Activated CD8-positive, alpha-beta T cell treated with anti-CD3 and anti-CD28 coated beads for 36 hours (primary cell): Measurements from ENCODE around the gene OR1F1. TPM values are rescaled to one million over a fixed set of nuclear protein-coding genes. Genes with fewer than 3 reads are reported as not detected.
A peak's percentile ranks its signal among the peaks of the same experiment; 100 is the strongest.

ENCODE experiments used
- ATAC-seq: fragments of 200-7000 bp; cut with Tn5 transposase; one replicate; pipeline ENCODE4 v1.10.0; 2021; ENCODE audit warnings: mild to moderate bottlenecking, moderate library complexity
- CTCF ChIA-PET: fragments of 350-600 bp; sonication (Branson Sonifier 250); formaldehyde crosslinking; loops from one replicate; lab custom pipeline; 2021; ENCODE audit warnings: antibody characterized with exemption; lab: Charles Lee
- POLR2A ChIA-PET: fragments of 350-600 bp; sonication (Branson Sonifier 250); formaldehyde crosslinking; loops from one replicate; lab custom pipeline; 2021; ENCODE audit warnings: antibody characterized with exemption; lab: Charles Lee
- DNase-seq: peaks from one replicate; pipeline ENCODE4 v3.0.0-alpha.2; 2020
- H3K27ac Mint-ChIP-seq: one replicate; pipeline ENCODE4 v1.8.0; 2021; ENCODE audit warnings: mild to moderate bottlenecking, mixed read lengths
- H3K27me3 Mint-ChIP-seq: one replicate; pipeline ENCODE4 v1.8.0; 2021; ENCODE audit warnings: mixed read lengths
- H3K36me3 Mint-ChIP-seq: one replicate; pipeline ENCODE4 v1.8.0; 2021; ENCODE audit warnings: low read depth, mixed read lengths
- H3K4me1 Mint-ChIP-seq: one replicate; pipeline ENCODE4 v1.8.0; 2021; ENCODE audit warnings: low read depth, mixed read lengths
- H3K4me3 Mint-ChIP-seq: one replicate; pipeline ENCODE4 v1.8.0; 2021; ENCODE audit warnings: mild to moderate bottlenecking, moderate library complexity, mixed read lengths
- H3K9me3 Mint-ChIP-seq: one replicate; pipeline ENCODE4 v1.8.0; 2021; ENCODE audit warnings: mixed read lengths
- CTCF ChIP-seq: fragments of 200-600 bp; IDR thresholded peaks from one replicate; pipeline ENCODE4 v1.8.0; 2022; ENCODE audit warnings: antibody characterized with exemption, mild to moderate bottlenecking
- intact Hi-C: fragments of 100-400 bp; cut with micrococcal nuclease; formaldehyde crosslinking; loops from one replicate; pipeline ENCODE4 v1.10.0; 2022
- total RNA-seq, 2 experiments: library from RNA; stranded (reverse); gene quantifications; one replicate each; pipeline ENCODE4 v1.2.3, GENCODE V29; 2021

The OR1F1 gene
- total RNA-seq, 2 experiments from 2014 or later, result not detected

- Mint-ChIP-seq H3K36me3 (peaks cover 3% of the 10 kb centered on the region), H3K4me3 (peak overlapping the region; percentile 73), H3K4me1 (peaks cover 56% of the 10 kb centered on the region), H3K27ac (no peak overlapping the region), H3K9me3 (no peaks in the 10 kb centered on the region), H3K27me3 (peaks cover 69% of the 10 kb centered on the region)
- DNase-seq, result no peak
- no peak for TF ChIP-seq CTCF
- ChIA-PET CTCF (interaction anchor here (1.1 kb wide), 1 partner anchor 15 kb away, joined by 8 read pairs; no protein-coding TSS in a partner anchor), POLR2A (interaction anchor here (0.6 to 2.1 kb wide), 4 partner anchors 8 to 196 kb away, joined by 3 to 7 read pairs (median 4); partner anchors contain the start of gene ZNF263)
- intact Hi-C loops, result loop anchor here (10.0 kb wide), 1 partner anchor 318 kb away; the partner anchor contains the start of gene CLUAP1
- no peak for ATAC-seq
Measured at GRCh38 chr16:3186946-3187690, 886 bp upstream of the OR1F1 start.

GRCh38 chr16:3188675-3188924 lies 596 bp downstream of the OR1F1 start:
- Mint-ChIP-seq H3K27me3 (peaks cover 68% of the 10 kb centered on the region), H3K36me3 (peaks cover 2% of the 10 kb centered on the region), H3K9me3 (no peaks in the 10 kb centered on the region), H3K4me1 (peaks cover 46% of the 10 kb centered on the region), H3K27ac (peak overlapping the region; percentile 79), H3K4me3 (peak overlapping the region; percentile 73)
- TF ChIP-seq CTCF, result no peak
- ChIA-PET CTCF (interaction anchor here (0.9 to 1.6 kb wide), 2 partner anchors 23 to 78 kb away, joined by 3 to 4 read pairs; no protein-coding TSS in a partner anchor), POLR2A (interaction anchor here (0.6 to 2.1 kb wide), 8 partner anchors 15 to 162 kb away, joined by 3 to 7 read pairs (median 3); partner anchors contain the start of gene ZNF263)
- intact Hi-C loops, result loop anchor here (10.0 kb wide), 1 partner anchor 316 kb away; the partner anchor contains the start of gene CLUAP1
- ATAC-seq (no peak), DNase-seq (no peak)

GRCh38 chr16:3188925-3189825 lies 1.2 kb downstream of the OR1F1 start:
- intact Hi-C loops, result loop anchor here (10.0 kb wide), 1 partner anchor 316 kb away; the partner anchor contains the start of gene CLUAP1
- Mint-ChIP-seq H3K4me1 (peaks cover 40% of the 10 kb centered on the region), H3K4me3 (peak overlapping the region; percentile 73), H3K9me3 (no peaks in the 10 kb centered on the region), H3K36me3 (peaks cover 2% of the 10 kb centered on the region), H3K27ac (peak overlapping the region; percentile 79), H3K27me3 (peaks cover 69% of the 10 kb centered on the region)
- ATAC-seq (peak; percentile 59), DNase-seq (peak; percentile 77)
- ChIA-PET POLR2A (interaction anchor here (0.6 to 2.1 kb wide), 9 partner anchors 14 to 163 kb away, joined by 3 to 7 read pairs (median 3); partner anchors contain the start of gene ZNF263), CTCF (interaction anchor here (0.8 to 1.6 kb wide), 3 partner anchors 23 to 77 kb away, joined by 3 to 4 read pairs (median 3); no protein-coding TSS in a partner anchor)
- TF ChIP-seq CTCF, result no peak

GRCh38 chr16:3189869-3190268 lies 1.9 kb downstream of the OR1F1 start:
- peak overlapping the region; percentile 79 for H3K27ac Mint-ChIP-seq

More at GRCh38 chr16:3189869-3190268, 1.9 kb downstream of the OR1F1 start:
- peak overlapping the region; percentile 73 for H3K4me3 Mint-ChIP-seq
- H3K9me3 Mint-ChIP-seq, result no peaks in the 10 kb centered on the region
- TF ChIP-seq CTCF, result no peak
- peaks cover 72% of the 10 kb centered on the region for H3K27me3 Mint-ChIP-seq
- H3K36me3 Mint-ChIP-seq, result peaks cover 2% of the 10 kb centered on the region
- H3K4me1 Mint-ChIP-seq, result peaks cover 38% of the 10 kb centered on the region
- CTCF ChIA-PET, result interaction anchor here (1.6 kb wide), 1 partner anchor 77 kb away, joined by 4 read pairs; no protein-coding TSS in a partner anchor
- intact Hi-C loops, result loop anchor here (5.0 to 10.0 kb wide), 2 partner anchors 38 to 315 kb away; partner anchors contain the start of gene CLUAP1
- no peak for ATAC-seq
- POLR2A ChIA-PET, result interaction anchor here (1.0 to 1.6 kb wide), 3 partner anchors 18 to 44 kb away, joined by 3 to 6 read pairs (median 4); no protein-coding TSS in a partner anchor
- DNase-seq, result no peak
